Middle frontal gyrus (tissue), 1 donor: ENCODE data around the gene MXD3.

Experiments
- DNase-seq: peaks from one replicate; pipeline ENCODE4 v3.0.0-alpha.2; 2015; ENCODE audit warnings: low spot score; ENCODE audit errors: extremely low spot score

Gene MXD3

GRCh38 chr5:177303925-177304391, 7.7 kb downstream of the MXD3 start:
- DNase-seq, result no peak

DNA sequence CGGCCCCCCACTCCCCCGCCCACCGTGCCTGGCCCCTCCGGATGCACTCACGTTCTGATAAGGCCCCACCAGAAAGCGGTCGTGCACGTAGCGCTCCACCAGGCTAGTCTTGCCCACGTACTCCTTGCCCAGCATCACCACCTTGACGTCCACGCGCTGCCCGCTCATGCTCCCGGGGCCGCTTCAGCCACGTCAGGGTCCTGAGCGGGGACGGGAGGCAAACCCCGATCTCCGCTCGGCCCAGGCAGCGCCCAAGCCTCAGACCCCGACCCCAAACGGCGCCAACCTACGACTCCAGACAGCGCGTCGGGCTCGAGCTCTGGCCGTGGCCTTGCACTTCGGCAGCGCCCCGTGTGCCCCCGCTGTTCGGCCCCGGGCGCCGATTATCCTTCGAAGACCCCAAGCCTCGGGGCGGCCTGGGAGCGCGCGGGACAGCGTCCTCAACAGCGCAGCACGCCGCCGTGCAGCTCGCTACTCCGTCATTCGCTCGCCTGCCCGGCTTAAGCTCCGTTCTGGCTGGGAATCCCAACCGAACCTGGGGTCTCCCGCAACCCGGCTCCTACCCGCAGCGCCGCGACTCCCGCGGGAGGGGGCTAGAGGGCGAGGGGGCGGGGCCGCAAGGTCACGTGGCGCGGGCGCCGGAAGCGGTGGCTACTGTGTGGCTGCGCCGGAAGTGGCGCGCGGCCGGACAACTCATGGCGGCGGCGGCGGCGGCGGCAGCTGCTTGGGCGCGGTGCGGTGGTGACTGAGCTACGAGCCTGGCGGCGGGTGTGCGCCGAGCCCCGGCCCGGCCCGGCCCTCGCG, 8.4 kb downstream of the MXD3 start, which contains the start of the genes PRELID1 and RAB24:
Gene PRELID1, plus strand, starts transcription at position 679 of the 804 bp plus-strand sequence. CDS start 187 bp downstream, outside the sequence.
Gene RAB24, minus strand, starts transcription at position 599 of the 804 bp plus-strand sequence. Its CDS starts 431 bp downstream, at position 168.
- peak; percentile 80 for DNase-seq

GRCh38 chr5:177302354-177303110, 9.2 kb downstream of the MXD3 start:
- DNase-seq, result no peak

DNA sequence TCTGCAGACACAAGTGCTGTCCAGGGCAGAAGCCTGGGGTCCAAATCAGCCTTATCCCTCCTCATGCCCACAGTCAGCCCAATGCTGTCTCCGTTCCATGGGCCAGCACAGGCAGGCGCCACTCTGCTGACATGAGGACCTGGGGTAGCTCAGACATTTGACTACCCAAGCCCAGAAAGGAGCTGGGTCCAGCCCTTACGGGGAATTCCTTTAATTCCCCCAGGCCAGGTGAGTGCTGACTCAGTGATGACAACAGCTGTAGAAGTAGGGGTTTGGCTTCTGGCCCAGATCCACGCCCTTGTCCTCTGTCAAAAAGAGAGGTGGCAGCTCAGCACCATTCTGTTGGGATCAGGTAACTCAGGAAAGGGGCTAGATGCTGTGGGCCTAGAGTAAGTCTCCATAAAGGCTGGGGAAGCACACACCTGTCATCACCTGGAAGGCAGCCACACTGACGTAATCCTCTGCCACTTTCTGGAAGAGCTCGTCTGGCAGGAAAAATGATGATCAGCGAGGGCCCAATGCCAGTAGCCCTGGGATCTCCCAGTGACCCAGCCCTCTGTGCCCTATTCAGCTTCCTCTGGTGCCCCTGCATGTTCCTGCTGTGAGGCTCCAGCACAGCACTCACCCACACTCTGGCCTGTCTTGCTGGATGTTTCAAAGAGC, 10.1 kb downstream of the MXD3 start:
- no peak for DNase-seq

DNA sequence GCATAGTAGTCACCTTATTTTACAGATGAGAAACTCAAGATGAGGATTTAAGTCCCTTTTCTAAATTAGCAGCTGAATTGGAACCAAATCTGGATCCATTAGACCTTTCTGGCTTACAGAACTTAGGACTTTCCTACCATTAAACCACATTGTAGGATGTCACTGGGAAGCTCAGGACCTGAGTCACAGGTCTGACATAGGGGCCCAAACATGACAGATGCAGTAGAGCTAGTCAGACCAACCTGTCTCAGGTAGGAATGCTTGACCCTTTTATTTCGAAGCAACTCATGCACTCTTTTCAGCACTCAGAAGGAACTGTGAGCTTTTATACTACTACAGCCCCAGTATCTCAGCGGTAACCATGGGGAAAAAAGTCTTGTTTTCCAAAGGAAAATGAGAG, 10.7 kb downstream of the MXD3 start:
- DNase-seq, result no peak

DNA sequence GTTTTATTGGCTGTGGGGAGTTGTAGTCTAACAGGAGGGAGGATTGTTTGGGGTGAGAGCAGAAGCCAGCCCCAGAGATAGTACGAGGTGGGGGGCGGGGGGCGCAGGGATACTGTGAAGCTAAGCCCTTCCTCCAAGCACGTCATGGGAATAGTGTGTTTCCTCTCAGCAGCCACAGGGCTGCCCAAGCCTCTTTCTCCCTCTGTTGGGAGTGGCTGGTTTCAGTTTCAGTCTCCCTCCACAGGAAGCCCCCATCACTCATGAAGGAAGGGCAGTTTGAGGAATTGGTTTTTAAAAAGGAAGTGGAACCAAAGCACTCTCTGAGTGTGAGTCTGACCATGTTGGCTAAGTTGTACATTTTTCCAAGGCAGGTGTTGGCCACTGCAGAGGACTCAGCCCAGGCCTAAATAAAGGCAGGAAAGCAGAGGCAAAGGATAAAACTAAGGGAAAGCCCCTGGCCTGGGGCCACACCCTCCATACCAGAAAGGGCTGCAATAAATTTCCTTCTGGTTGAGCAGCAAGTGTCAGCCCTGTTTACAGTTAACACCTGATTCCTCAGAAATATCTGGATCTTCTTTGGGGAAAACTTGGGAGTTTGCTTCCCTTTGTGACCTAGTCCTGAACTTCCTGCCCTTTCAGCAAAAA, 11.3 kb downstream of the MXD3 start:
- no peak for DNase-seq

DNA sequence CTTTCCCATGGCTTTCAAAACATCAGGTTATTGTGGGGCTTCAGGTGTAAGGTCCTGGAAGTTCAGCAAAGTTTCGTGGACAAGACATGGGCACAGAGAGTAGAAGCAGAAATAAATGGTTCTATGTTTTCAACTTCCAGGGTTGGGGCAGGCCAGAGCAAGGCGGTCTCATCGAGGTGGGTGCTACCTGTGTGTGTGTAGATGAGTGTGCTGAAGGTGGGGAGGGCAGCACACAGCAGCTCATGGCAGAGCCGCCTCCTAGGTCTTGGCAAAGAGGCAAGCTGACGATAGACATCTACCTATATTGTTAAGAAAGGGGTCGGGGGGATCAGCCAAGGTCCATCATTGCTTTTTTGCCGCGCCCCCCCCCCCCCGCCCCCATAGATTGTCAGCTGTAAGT, 12.0 kb downstream of the MXD3 start:
- no peak for DNase-seq

DNA sequence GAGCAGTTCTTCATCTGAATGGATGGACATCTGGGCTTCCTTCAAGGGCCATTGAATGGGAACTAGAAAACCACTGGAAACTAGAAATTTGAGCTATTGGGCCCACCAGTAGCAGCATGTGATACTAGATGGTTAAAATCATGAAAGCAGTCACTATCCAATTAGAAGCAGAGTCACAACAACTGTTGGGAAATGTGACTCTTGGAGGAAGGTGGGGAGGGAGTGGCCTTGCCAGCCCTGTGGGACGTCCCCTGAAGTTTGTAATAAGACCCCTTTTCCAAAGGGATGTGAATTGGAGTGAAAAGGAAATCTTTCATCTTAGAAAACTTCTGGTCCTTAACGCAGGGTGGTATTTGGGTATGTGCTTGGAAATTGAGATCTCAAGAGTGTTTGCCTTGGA, 13.8 kb downstream of the MXD3 start:
- DNase-seq, result no peak

DNA sequence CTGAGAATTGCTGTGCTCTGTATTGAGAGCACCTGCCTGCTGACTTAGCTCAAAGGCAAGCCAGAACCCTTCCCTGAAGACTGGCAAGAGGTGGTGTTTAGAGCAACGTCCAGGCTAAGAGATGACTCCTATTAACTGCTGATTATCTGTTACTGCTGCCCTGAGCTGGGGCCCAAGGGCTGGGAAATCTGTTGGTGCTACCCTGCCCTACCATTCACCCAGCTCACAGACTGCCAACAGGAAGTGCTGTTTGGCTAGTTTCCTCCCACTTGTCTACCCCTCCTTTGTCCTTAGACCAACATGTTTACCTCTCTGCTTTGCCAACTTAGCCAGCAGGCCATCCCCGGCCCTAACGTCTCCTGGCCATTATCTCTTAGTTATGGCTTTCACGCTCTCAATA, 15.1 kb downstream of the MXD3 start:
- DNase-seq, result no peak

DNA sequence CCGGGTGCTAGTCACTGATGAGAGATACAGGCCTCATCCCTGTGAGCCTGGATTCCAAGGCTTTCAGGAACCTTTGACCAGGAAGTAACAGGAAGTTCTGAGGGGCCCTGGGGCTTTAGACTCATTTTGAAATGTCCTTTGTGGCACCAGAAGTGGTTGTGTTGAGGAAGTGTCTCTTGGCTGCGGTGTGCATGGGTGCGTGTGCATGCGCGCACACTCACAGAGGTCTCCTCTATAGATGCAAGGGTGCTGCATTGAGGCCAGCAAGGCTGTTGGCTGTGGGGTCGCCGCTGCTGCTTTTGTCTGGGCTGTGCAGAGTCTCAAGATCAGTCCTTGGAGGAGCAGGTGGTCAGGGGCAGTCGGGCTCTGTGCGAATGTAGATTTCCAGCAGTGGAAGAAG, 15.8 kb downstream of the MXD3 start:
- no peak for DNase-seq

- DNase-seq, result no peak
These were observed 17.1 kb downstream of the MXD3 start for GRCh38 chr5:177294632-177295031.

GRCh38 chr5:177293819-177294581, 17.7 kb downstream of the MXD3 start:
- no peak for DNase-seq

- DNase-seq, result no peak
These were observed 20.0 kb downstream of the MXD3 start for GRCh38 chr5:177291735-177292134.

- DNase-seq, result no peak
These were observed 20.7 kb downstream of the MXD3 start for GRCh38 chr5:177290816-177291596.

- no peak for DNase-seq
These were observed 23.5 kb downstream of the MXD3 start for GRCh38 chr5:177288191-177288590.

DNA sequence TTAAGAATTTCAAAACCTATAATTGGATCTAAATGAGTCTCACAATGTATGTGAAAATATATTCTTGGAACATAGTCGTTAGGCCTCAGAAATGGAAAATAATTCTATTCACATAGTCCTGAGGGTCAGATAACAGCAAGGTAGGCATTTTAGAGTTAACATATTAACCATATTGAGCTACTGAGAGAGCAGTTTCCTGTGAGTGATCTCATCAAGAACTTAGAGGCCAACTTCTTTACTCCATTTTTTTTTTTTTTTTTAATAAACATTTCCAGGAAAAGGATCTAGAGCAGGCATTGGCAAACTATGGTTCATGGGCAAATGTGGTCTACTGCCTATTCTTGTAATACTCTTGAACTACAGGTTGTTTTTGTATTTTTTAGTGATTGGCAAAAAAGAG, 34.8 kb downstream of the MXD3 start:
- no peak for DNase-seq

DNA sequence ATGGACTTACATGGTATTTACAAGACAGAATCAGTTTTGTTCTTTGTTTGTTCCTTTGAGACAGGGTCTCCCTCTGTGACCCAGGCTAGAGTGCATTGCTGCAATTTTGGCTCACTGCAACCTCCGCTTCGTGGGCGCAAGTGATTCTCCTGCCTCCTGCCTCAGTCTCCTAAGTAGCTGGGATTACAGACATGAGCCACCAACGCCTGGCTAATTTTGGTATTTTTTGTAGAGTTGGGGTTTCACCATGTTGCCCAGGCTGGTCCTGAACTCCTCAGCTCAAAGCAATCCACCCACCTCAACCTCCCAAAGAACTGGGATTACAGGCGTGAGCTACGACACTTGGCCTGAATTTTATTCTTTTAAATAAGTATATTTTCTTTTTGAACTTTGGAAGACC, 35.8 kb downstream of the MXD3 start:
- no peak for DNase-seq

DNA sequence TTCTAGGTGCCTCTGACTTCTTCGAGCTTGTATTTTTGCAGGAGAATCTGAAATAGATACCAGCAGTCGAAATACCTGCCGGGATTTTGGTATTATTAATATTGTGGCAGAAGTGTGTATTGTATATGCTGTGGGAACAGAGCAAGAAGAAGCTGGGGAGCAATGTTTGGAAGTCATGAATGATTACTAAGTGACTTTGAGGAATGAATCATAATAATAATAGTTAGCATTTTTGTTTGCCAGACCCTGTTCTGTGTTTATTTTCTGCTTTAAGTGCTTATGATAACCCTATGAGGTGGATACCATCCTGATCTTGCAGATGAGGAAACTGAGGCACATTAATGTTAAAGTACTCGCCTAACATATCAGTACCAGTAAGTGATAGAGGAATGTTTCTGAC, 40.6 kb downstream of the MXD3 start:
- no peak for DNase-seq

DNA sequence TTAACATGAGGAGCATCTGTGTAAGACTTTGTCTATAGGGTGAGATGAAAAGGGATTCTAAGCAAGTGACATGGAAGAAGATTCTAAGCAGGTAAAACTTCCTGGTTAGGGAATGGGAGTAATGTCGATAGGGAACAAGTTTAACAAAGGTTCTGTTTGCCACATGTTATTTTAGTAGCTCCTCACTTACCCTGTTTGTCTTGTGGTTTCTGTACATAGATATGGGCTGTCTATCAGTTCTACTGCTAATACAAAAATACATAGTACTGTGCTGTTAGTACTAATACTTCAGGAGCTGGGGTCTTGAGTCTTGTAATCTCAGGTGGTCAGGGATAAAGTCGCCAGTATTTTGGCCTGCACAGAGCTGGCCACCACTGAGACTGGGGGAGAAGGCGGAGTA, 41.0 kb downstream of the MXD3 start:
- no peak for DNase-seq

GRCh38 chr5:177269976-177270375, 41.7 kb downstream of the MXD3 start:
- DNase-seq, result no peak
